ENCODE data around the gene SNX8.

DNA sequence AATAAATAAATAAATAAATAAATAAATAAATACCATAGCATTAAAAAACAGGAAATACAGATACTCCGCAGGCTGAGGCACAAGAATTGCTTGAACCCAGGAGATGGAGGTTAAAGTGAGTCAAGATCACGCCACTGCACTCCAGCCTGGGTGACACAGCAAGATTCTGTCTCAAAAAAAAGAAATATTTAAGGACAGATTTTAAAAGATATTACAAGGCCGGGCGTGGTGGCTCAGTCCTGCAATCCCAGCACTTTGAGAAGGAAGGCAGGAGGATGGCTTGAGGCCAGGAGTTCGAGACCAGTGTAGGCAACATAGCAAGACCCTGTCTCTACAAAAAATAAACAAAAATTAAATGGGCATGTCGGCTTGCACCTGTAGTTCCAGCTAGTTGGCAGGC is 17.5 kb upstream of the SNX8 start:
- no peak for TF ChIP-seq POLR2A (IDR thresholded peaks at IDR 0.05)
- TF ChIP-seq POLR2AphosphoS5 (IDR thresholded peaks at IDR 0.05) = no peak
- TF ChIP-seq EP300 (IDR thresholded peaks at IDR 0.05) = no peak

All from stomach (tissue), 4 donors.